Fibroblast of lung (primary cell): Measurements from ENCODE around the gene KCNIP4. TPM values are rescaled to one million over a fixed set of nuclear protein-coding genes. Genes with fewer than 3 reads are reported as not detected.

Experiments used
- DNase-seq, 2 donors: peaks; one replicate each; pipeline versions ENCODE4 v3.0.0 to v3.0.0-alpha.2; 2010; ENCODE audit warnings: low read depth in 2 of 2
- H2AFZ ChIP-seq: 2 replicates; pipeline ENCODE4 v1.5.1; 2012; ENCODE audit warnings: low read length, control low read depth, inconsistent platforms
- H3K27ac ChIP-seq: 2 replicates; pipeline ENCODE4 v1.5.1; 2011; ENCODE audit warnings: low read length, control low read depth; ENCODE audit not compliant: insufficient read depth
- H3K27me3 ChIP-seq: 2 replicates; pipeline ENCODE4 v1.5.1; 2011; ENCODE audit warnings: mild to moderate bottlenecking, low read length; ENCODE audit not compliant: control insufficient read depth, insufficient read depth
- H3K36me3 ChIP-seq: 2 replicates; pipeline ENCODE4 v1.5.1; 2011; ENCODE audit warnings: low read length; ENCODE audit not compliant: control insufficient read depth, insufficient read depth
- H3K4me1 ChIP-seq: 2 replicates; pipeline ENCODE4 v1.5.1; 2011; ENCODE audit warnings: low read length; ENCODE audit not compliant: control insufficient read depth, insufficient read depth; ENCODE audit errors: extremely low read depth
- H3K4me2 ChIP-seq: 2 replicates; pipeline ENCODE4 v1.5.1; 2011; ENCODE audit warnings: low read length, control low read depth; ENCODE audit not compliant: insufficient read depth; ENCODE audit errors: extremely low read depth
- H3K4me3 ChIP-seq, 4 experiments: fragments of 200-600 bp in 1 of 4; sonication (generic) in 1 of 4; replicated peaks in 1 of 4; 2 replicates each; pipeline ENCODE4 v1.5.1; 2011 to 2016; ENCODE audit warnings: low read length in 4 of 4, low read depth in 3 of 4, mild to moderate bottlenecking in 3 of 4, control low read depth in 2 of 4, inconsistent platforms in 1 of 4, mixed read lengths in 1 of 4; ENCODE audit not compliant: insufficient read depth in 1 of 4; ENCODE audit errors: control extremely low read depth in 1 of 4
- H3K79me2 ChIP-seq: 2 replicates; pipeline ENCODE4 v1.5.1; 2012; ENCODE audit warnings: mild to moderate bottlenecking, low read length, inconsistent platforms; ENCODE audit not compliant: control insufficient read depth, insufficient read depth
- H3K9ac ChIP-seq: 2 replicates; pipeline ENCODE4 v1.5.1; 2011; ENCODE audit warnings: mild to moderate bottlenecking, low read length, control low read depth; ENCODE audit not compliant: insufficient read depth
- H3K9me3 ChIP-seq: 2 replicates; pipeline ENCODE4 v1.5.1; 2012; ENCODE audit warnings: low read depth, low read length; ENCODE audit not compliant: control insufficient read depth, insufficient read depth
- H4K20me1 ChIP-seq: 2 replicates; pipeline ENCODE4 v1.5.1; 2011; ENCODE audit warnings: low read length; ENCODE audit not compliant: control insufficient read depth, insufficient read depth; ENCODE audit errors: extremely low read depth
- CTCF ChIP-seq, 2 donors: IDR thresholded peaks in 1 of 2; conservative IDR thresholded peaks in 1 of 2; 1 replicate in 1 of 2; 2 replicates in 1 of 2; pipeline ENCODE4 v1.5.1; 2011 to 2012; ENCODE audit warnings: low read length in 2 of 2, control low read depth in 1 of 2, inconsistent platforms in 1 of 2, low read depth in 1 of 2, mild to moderate bottlenecking in 1 of 2
- EZH2 ChIP-seq: IDR thresholded peaks from 2 replicates; pipeline ENCODE4 v1.5.1; 2012; ENCODE audit warnings: low read length, control low read depth, mild to moderate bottlenecking; ENCODE audit errors: missing control alignments
- polyA plus RNA-seq, 2 donors: library from polyadenylated mRNA; depleted of rRNA in 1 of 2; stranded (reverse) in 1 of 2; unstranded in 1 of 2; fragments of >200 nt; gene quantifications; 2 replicates each; pipeline ENCODE4 v1.2.1, GENCODE V29; 2011 to 2012; ENCODE audit warnings: missing spikeins in 1 of 2
- total RNA-seq: library from RNA; depleted of rRNA; stranded (reverse); fragments of >200 nt; gene quantifications from 2 replicates; pipeline ENCODE4 v1.2.1, GENCODE V29; 2014

Gene KCNIP4
- total and polyA plus RNA-seq, 2 donors (not counting 1 experiment from before 2014, with no cell fraction given) = not detected

- Histone ChIP-seq H3K27ac (no peak overlapping the region), H3K4me3 (no peak overlapping the region), H3K9me3 (no peaks in the 10 kb centered on the region)
These were observed 946.3 kb downstream of the KCNIP4 start for GRCh38 chr4:21002286-21002685.

GRCh38 chr4:21001490-21001889 is 947.1 kb downstream of the KCNIP4 start:
- Histone ChIP-seq H3K9me3 (no peaks in the 10 kb centered on the region), H2AFZ (no peak overlapping the region), H3K4me2 (no peak overlapping the region), H3K27ac (no peak overlapping the region), H3K79me2 (no peaks in the 10 kb centered on the region), H3K4me1 (no peaks in the 10 kb centered on the region), H3K4me3 (no peak overlapping the region), H3K27me3 (no peaks in the 10 kb centered on the region), H3K36me3 (no peaks in the 10 kb centered on the region), H3K9ac (no peak overlapping the region), H4K20me1 (no peaks in the 10 kb centered on the region)
- TF ChIP-seq CTCF (conservative IDR thresholded peaks at IDR 0.05 in 1 of 2, IDR thresholded peaks at IDR 0.05 in 1 of 2; ENCODE audit: low read depth in 1 of 2, low read length in 2 of 2) (no peak), EZH2 (no peak)
- DNase-seq = no peak

More at GRCh38 chr4:21002286-21002685, 946.3 kb downstream of the KCNIP4 start:
- Histone ChIP-seq H3K27me3 (no peaks in the 10 kb centered on the region), H3K36me3 (no peaks in the 10 kb centered on the region), H3K9ac (no peak overlapping the region), H3K4me1 (no peaks in the 10 kb centered on the region), H2AFZ (no peak overlapping the region), H3K79me2 (no peaks in the 10 kb centered on the region), H4K20me1 (no peaks in the 10 kb centered on the region), H3K4me2 (no peak overlapping the region)
- TF ChIP-seq EZH2 = no peak
- no peak for TF ChIP-seq CTCF (conservative IDR thresholded peaks at IDR 0.05 in 1 of 2, IDR thresholded peaks at IDR 0.05 in 1 of 2; ENCODE audit: low read depth in 1 of 2, low read length in 2 of 2)
- no peak for DNase-seq

GRCh38 chr4:20997886-20998285 is 950.7 kb downstream of the KCNIP4 start:
- Histone ChIP-seq H3K27me3 (no peaks in the 10 kb centered on the region), H2AFZ (no peak overlapping the region), H3K4me1 (no peaks in the 10 kb centered on the region), H3K4me3 (no peak overlapping the region), H3K9me3 (no peaks in the 10 kb centered on the region), H3K4me2 (no peak overlapping the region), H4K20me1 (no peaks in the 10 kb centered on the region), H3K9ac (no peak overlapping the region), H3K79me2 (no peaks in the 10 kb centered on the region), H3K27ac (no peak overlapping the region), H3K36me3 (no peaks in the 10 kb centered on the region)
- TF ChIP-seq EZH2 (no peak), CTCF (conservative IDR thresholded peaks at IDR 0.05 in 1 of 2, IDR thresholded peaks at IDR 0.05 in 1 of 2; ENCODE audit: low read depth in 1 of 2, low read length in 2 of 2) (no peak)
- no peak for DNase-seq
